ENCODE results near the gene MACROD2. TPM values are rescaled to one million over a fixed set of nuclear protein-coding genes. Genes with fewer than 3 reads are reported as not detected.

Gene MACROD2
- total RNA-seq, 4 donors from 2014 or later = 4.0 to 14.1 (median 10.4) TPM

DNA sequence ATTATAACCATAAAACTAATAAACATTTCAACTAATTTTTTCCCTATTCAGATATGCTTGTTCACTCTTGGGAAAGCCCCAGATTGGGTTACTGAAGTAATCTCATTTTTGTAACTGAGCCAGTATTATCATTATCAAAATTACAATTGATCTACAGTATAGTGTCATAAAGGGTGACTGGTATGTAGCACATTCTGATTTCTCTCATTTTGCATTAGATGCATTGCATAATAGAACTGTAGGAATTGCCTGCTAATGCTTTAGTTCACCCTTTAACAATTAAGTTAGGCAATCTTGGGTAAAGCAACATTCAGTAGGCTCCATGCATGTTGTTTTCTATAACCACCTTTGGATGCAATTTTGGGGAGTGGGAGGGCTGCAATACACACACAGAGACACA lies 492.9 kb downstream of the MACROD2 start:
- no peak overlapping the region for H3K27ac ChIP-seq
- no peak for DNase-seq (ENCODE audit: low spot score in 2 of 2)
- H3K36me3 ChIP-seq = no peaks in the 10 kb centered on the region
- H3K4me3 ChIP-seq = no peak overlapping the region
- no peaks in the 10 kb centered on the region for H3K9me3 ChIP-seq
- H3K27me3 ChIP-seq = no peaks in the 10 kb centered on the region
- TF ChIP-seq EP300 (IDR thresholded peaks at IDR 0.05) (no peak), POLR2A (IDR thresholded peaks at IDR 0.05) (no peak)
- TF ChIP-seq, protein P1, sequence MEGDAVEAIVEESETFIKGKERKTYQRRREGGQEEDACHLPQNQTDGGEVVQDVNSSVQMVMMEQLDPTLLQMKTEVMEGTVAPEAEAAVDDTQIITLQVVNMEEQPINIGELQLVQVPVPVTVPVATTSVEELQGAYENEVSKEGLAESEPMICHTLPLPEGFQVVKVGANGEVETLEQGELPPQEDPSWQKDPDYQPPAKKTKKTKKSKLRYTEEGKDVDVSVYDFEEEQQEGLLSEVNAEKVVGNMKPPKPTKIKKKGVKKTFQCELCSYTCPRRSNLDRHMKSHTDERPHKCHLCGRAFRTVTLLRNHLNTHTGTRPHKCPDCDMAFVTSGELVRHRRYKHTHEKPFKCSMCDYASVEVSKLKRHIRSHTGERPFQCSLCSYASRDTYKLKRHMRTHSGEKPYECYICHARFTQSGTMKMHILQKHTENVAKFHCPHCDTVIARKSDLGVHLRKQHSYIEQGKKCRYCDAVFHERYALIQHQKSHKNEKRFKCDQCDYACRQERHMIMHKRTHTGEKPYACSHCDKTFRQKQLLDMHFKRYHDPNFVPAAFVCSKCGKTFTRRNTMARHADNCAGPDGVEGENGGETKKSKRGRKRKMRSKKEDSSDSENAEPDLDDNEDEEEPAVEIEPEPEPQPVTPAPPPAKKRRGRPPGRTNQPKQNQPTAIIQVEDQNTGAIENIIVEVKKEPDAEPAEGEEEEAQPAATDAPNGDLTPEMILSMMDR (IDR thresholded peaks at IDR 0.05) = no peak
- H3K4me1 ChIP-seq = peaks cover 0 to 12% (median 2%) of the 10 kb centered on the region in 4 donors

DNA sequence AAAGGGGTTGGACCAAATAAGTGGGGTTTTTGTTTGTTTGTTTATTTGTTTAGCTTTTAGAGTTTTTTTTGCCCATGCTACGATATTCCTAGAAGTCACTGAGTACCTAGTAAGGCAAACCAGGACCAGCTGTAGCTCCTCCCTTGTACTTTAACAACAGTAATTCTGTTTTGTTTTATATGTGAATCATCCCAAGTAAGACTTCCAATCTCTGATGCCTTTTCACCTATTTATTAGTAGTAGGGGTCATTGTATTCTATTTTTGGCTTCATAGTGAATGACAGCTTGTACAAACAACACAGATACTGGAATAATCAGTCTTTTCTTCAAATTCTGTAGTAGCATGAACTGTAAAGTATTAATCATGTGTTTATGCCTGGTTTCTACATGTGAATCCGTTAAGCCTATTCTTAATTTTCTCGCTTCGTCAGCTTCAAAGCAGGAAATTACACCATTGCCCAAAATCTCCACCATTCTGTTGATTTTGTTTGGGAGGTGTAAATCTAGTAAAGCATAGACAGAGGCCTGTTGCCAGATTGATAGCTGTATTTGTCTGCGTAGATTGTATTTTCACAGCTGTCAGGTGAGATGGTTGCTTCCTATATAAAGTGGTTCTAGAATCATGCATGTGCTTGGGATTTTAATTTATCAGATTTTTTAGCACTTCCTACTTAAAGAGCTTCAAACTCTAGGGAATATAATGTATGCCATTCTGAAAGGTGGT lies 493.6 kb downstream of the MACROD2 start:
- Histone ChIP-seq H3K4me3 (no peak overlapping the region), H3K9me3 (no peaks in the 10 kb centered on the region), H3K27me3 (no peaks in the 10 kb centered on the region), H3K27ac (peak overlapping the region in 1 of 4 donors; percentile 49), H3K36me3 (no peaks in the 10 kb centered on the region), H3K4me1 (peaks cover 0 to 12% (median 2%) of the 10 kb centered on the region in 4 donors)
- WGBS, 2 donors = 64 to 68% methylated on average over 5 of the region's 5 CpGs
- TF ChIP-seq EP300 (IDR thresholded peaks at IDR 0.05) (no peak), POLR2A (IDR thresholded peaks at IDR 0.05) (no peak)
- TF ChIP-seq, protein P1 (IDR thresholded peaks at IDR 0.05) = no peak
- no peak for DNase-seq (ENCODE audit: low spot score in 2 of 2)

DNA sequence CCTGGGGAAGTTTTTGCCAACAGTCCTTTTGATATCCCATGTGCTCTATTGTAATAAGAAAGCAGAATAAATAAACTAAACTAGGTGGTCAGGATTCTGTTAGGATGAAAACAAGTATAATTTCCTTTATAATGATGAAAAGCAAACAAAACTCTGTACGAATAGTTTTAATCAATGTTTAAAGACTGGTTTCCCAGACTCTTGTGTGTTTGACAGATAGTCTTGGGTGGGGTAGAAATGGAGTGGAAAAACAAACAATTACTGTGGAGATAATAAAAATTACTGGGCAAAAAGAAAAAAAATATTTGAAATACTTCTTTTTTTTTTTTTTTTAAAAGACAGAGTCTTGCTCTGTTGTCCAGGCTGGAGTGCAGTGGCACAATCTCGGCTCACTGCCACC lies 494.2 kb downstream of the MACROD2 start:
- Histone ChIP-seq H3K9me3 (no peaks in the 10 kb centered on the region), H3K36me3 (no peaks in the 10 kb centered on the region), H3K27me3 (no peaks in the 10 kb centered on the region), H3K4me1 (peaks cover 0 to 12% (median 2%) of the 10 kb centered on the region in 4 donors), H3K4me3 (no peak overlapping the region), H3K27ac (no peak overlapping the region)
- 27 to 39% methylated on average over 2 of the region's 2 CpGs for WGBS, 2 donors
- DNase-seq (ENCODE audit: low spot score in 2 of 2) = no peak
- no peak for TF ChIP-seq POLR2A (IDR thresholded peaks at IDR 0.05)
- TF ChIP-seq, protein P1 (IDR thresholded peaks at IDR 0.05) = no peak
- TF ChIP-seq EP300 (IDR thresholded peaks at IDR 0.05) = no peak

DNA sequence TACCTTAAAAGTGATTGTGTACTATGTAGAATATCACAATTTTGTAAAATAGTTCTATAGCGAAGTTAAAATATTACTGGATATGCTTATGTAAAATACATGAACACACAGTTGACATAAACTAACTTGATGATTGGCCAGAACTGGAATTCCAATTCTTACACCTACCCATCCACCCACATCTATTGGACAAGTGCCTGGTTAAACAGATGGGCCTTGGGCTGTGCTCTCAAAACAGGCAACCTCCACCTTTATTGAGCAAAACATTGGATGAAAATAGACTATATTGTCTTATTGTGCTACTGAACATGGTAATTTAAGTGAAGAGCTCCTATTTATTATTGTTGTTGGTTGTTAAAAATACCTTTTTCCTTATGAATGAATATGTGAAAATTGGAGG lies 496.1 kb downstream of the MACROD2 start:
- no peak overlapping the region for H3K4me3 ChIP-seq
- no peak for DNase-seq (ENCODE audit: low spot score in 2 of 2)
- H3K9me3 ChIP-seq = no peaks in the 10 kb centered on the region
- WGBS, 2 donors = 89 to 92% methylated on average over 1 of the region's 1 CpG
- TF ChIP-seq EP300 (IDR thresholded peaks at IDR 0.05) (no peak), POLR2A (IDR thresholded peaks at IDR 0.05) (no peak)
- TF ChIP-seq, protein P1 (IDR thresholded peaks at IDR 0.05) = no peak
- H3K36me3 ChIP-seq = no peaks in the 10 kb centered on the region
- no peaks in the 10 kb centered on the region for H3K27me3 ChIP-seq
- peaks cover 0 to 12% (median 2%) of the 10 kb centered on the region in 4 donors for H3K4me1 ChIP-seq
- H3K27ac ChIP-seq = no peak overlapping the region

DNA sequence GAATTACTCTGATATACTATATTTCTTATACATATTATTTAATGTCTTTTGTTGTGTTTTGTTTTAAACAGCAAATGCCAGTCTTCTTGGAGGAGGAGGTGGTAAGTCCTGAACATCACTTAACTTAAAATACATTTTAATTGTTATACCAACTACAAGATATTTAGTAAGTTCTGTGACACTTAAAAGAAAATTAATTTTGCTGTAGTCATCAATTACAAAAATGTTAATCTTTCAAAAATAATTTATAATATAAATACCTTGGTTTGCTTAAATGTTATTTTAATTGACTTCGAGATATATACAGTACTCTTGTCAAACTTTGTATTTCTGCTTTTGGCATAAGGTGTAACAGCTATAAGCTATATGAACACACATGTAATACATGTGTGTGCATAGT lies 498.1 kb downstream of the MACROD2 start:
- DNase-seq (ENCODE audit: low spot score in 2 of 2) = no peak
- peaks cover 0 to 10% (median 2%) of the 10 kb centered on the region in 4 donors for H3K4me1 ChIP-seq
- no peak overlapping the region for H3K27ac ChIP-seq
- TF ChIP-seq EP300 (IDR thresholded peaks at IDR 0.05) = no peak
- TF ChIP-seq, protein P1 (IDR thresholded peaks at IDR 0.05) = no peak
- H3K9me3 ChIP-seq = no peaks in the 10 kb centered on the region
- H3K27me3 ChIP-seq = no peaks in the 10 kb centered on the region
- no peaks in the 10 kb centered on the region for H3K36me3 ChIP-seq
- 89 to 93% methylated on average over 1 of the region's 1 CpG for WGBS, 2 donors
- H3K4me3 ChIP-seq = no peak overlapping the region

Data from tibial nerve (tissue), 4 donors.